DOHH2 (cell line): ENCODE measurements around the gene LGR6.

Source experiments
- CTCF ChIP-seq: fragments of 200-600 bp; sonication (generic); IDR thresholded peaks from one replicate; pipeline ENCODE4 v1.5.1; 2014; ENCODE audit warnings: antibody characterized with exemption, mild to moderate bottlenecking, low read depth, low read length; ENCODE audit not compliant: poor library complexity, severe bottlenecking
- EZH2phosphoT487 ChIP-seq: fragments of 200-600 bp; sonication (generic); IDR thresholded peaks from 2 replicates; pipeline ENCODE4 v1.6.1; 2017; ENCODE audit warnings: borderline replicate concordance, mild to moderate bottlenecking, antibody characterized with exemption, low read length, moderate library complexity, mixed read lengths

DNA sequence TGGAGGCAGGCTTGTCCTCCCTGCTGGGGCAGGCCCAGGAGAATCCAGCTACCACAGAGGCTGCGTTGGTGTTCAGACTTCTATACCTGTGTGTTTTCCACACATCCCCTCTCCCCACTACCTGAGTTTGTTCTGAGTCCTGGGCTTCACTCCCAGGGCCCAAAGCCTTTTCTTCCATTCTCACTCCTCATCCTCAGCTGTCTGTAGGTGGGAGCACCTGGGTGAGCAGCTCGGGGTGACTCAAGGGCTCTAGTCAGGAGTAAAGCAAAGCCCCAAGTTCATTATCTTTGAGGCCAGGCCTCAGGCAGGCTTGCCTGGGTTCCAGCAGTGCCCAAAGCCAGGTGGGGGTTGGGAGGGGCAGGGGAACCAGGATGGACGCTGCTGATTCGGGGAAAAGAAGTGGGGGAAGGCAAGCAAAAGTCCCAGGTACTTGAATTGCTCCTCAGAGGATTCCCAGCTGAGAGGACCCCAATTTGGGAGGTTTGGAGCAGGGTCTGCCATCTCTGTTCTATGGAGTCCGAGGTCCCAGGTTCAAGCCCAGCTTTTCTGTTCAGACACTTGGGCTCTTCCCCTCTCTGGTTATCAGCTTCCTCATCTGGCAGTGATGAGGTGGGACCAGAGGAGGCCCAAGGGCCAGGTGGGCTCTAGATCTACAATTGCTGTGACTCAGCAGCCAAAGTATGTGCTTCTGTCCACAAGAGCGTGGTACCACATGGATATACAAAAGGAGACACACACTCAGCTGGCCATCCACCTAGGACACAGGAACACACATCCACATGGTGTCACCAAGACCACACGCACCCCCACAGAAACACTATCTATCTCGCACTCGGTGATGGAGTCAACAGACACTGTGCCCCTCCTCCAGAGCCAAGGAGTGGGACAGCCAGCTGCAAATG, 27.4 kb upstream of the LGR6 start:
- TF ChIP-seq CTCF (no peak), EZH2phosphoT487 (no peak)
